HepG2 (cell line): ENCODE results near the gene SRRM2. TPM values are rescaled to one million over a fixed set of nuclear protein-coding genes. Genes with fewer than 3 reads are reported as not detected.
A peak's percentile ranks its signal among the peaks of the same experiment; 100 is the strongest.

Source experiments
- ATAC-seq: fragments of 200-7000 bp; cut with Tn5 transposase; 3 replicates; pipeline ENCODE4 v1.9.1; 2020; ENCODE audit warnings: mild to moderate bottlenecking, moderate library complexity
- BruUV-seq: library from RNA; stranded (reverse); fragments of 400-500 nt; replicated peaks from 2 replicates; lab custom pipeline; 2021; lab: Mats Ljungman, UMichigan
- CTCF ChIA-PET: fragments of 300-600 bp; formaldehyde crosslinking; extraction: SDS; loops from one replicate; lab custom pipeline; 2021; ENCODE audit warnings: low total read pairs, inconsistent platforms, low intra/inter-chr PET ratio; lab: Yijun Ruan, JAX
- POLR2A ChIA-PET: fragments of 350-600 bp; sonication (Branson Sonifier 250); formaldehyde crosslinking; loops from one replicate; lab custom pipeline; 2020; ENCODE audit warnings: antibody characterized with exemption, inconsistent platforms; lab: Yijun Ruan, JAX
- DNase-seq: peaks from one replicate; pipeline ENCODE4 v3.0.0-alpha.2; 2015; ENCODE audit warnings: low spot score
- FAIRE-seq: peaks from 3 replicates; lab custom pipeline; 2011; peaks lifted over from hg19 to GRCh38; lab: Jason Lieb, UNC
- H2AFZ ChIP-seq: one replicate; pipeline ENCODE4 v1.6.1; 2011; ENCODE audit warnings: low read length, inconsistent platforms
- H3K27ac ChIP-seq: fragments of 300-600 bp; 3 replicates; pipeline ENCODE4 v1.8.0; 2011; ENCODE audit warnings: mixed run types, mild to moderate bottlenecking, mixed read lengths, low read length, inconsistent platforms; ENCODE audit not compliant: insufficient read depth; ENCODE audit errors: extremely low read length
- H3K27me3 ChIP-seq, 2 experiments: fragments of 200-600 bp in 1 of 2; 2 replicates in 1 of 2; 3 replicates in 1 of 2; pipeline versions ENCODE4 v1.6.0 to v1.8.0; 2011; ENCODE audit warnings: low read length in 2 of 2, mild to moderate bottlenecking in 2 of 2, moderate library complexity in 2 of 2, inconsistent platforms in 1 of 2; ENCODE audit not compliant: insufficient read depth in 2 of 2, control insufficient read depth in 1 of 2
- H3K36me3 ChIP-seq, 2 experiments: fragments of 200-600 bp in 1 of 2; replicated peaks in 1 of 2; 2 replicates in 1 of 2; 3 replicates in 1 of 2; pipeline versions ENCODE4 v1.5.1 to v1.8.0; 2011; ENCODE audit warnings: low read length in 2 of 2, inconsistent platforms in 1 of 2; ENCODE audit not compliant: insufficient read depth in 2 of 2, control insufficient read depth in 1 of 2
- H3K4me1 ChIP-seq: 2 replicates; pipeline ENCODE4 v1.5.1; 2012; ENCODE audit warnings: low read length, inconsistent platforms; ENCODE audit not compliant: insufficient read depth
- H3K4me2 ChIP-seq: 2 replicates; pipeline ENCODE4 v1.6.0; 2011; ENCODE audit warnings: low read depth, low read length, inconsistent platforms
- H3K4me3 ChIP-seq, 3 experiments: fragments of 200-600 bp in 1 of 3; sonication (generic), shearing (Covaris generic) in 1 of 3; replicated peaks in 1 of 3; 2 replicates each; pipeline ENCODE4 v1.5.1; 2011 to 2016; ENCODE audit warnings: low read length in 3 of 3, inconsistent platforms in 2 of 3, low read depth in 2 of 3, mild to moderate bottlenecking in 2 of 3, control low read depth in 1 of 3, mixed read lengths in 1 of 3; ENCODE audit not compliant: insufficient read depth in 1 of 3
- H3K79me2 ChIP-seq: one replicate; pipeline ENCODE4 v1.6.1; 2011; ENCODE audit warnings: low read length, inconsistent platforms; ENCODE audit not compliant: insufficient read depth
- H3K9ac ChIP-seq: 2 replicates; pipeline ENCODE4 v1.6.0; 2011; ENCODE audit warnings: mild to moderate bottlenecking, low read depth, low read length, inconsistent platforms; ENCODE audit not compliant: insufficient read depth
- H3K9me3 ChIP-seq: 2 replicates; pipeline ENCODE4 v1.5.1; 2012; ENCODE audit warnings: mild to moderate bottlenecking, low read length
- H4K20me1 ChIP-seq: 2 replicates; pipeline ENCODE4 v1.6.0; 2011; ENCODE audit warnings: inconsistent platforms, mild to moderate bottlenecking, low read length, moderate library complexity; ENCODE audit not compliant: insufficient read depth
- AGO2 ChIP-seq: fragments of 200-400 bp; formaldehyde crosslinking; optimal IDR thresholded peaks from 2 replicates; pipeline ENCODE3; 2017; ENCODE audit warnings: mild to moderate bottlenecking, low read depth, low read length, moderate library complexity
- KIAA2018 ChIP-seq: sonication (generic); formaldehyde crosslinking; IDR thresholded peaks from 2 replicates; pipeline ENCODE4 v1.5.0; 2020; ENCODE audit warnings: mild to moderate bottlenecking, missing genetic modification reagents, borderline replicate concordance
- RBFOX2 ChIP-seq: fragments of 200-400 bp; formaldehyde crosslinking; IDR thresholded peaks from 2 replicates; pipeline ENCODE4 v1.6.1; 2017; ENCODE audit warnings: low read depth, mild to moderate bottlenecking, low read length
- RBM22 ChIP-seq: fragments of 200-400 bp; formaldehyde crosslinking; optimal IDR thresholded peaks from 2 replicates; pipeline ENCODE3; 2017; ENCODE audit warnings: mild to moderate bottlenecking, low read length, moderate library complexity
- ZNF256 ChIP-seq: sonication (generic); formaldehyde crosslinking; conservative IDR thresholded peaks from 2 replicates; pipeline ENCODE4 v1.4.0; 2020; ENCODE audit warnings: missing genetic modification reagents
- ZNF644 ChIP-seq: IDR thresholded peaks from 2 replicates; pipeline ENCODE4 v1.6.1; 2016; ENCODE audit warnings: low read depth
- WGBS: methylation state at CpG from one replicate; pipeline ENCODE4 v1.1.6; 2017; ENCODE audit warnings: low lambda C conversion rate; 5-methylcytosine and 5-hydroxymethylcytosine counted together
- in situ Hi-C: cut with HindIII; loops from 2 replicates; pipeline ENCODE4 v1.10.0; 2017; ENCODE audit warnings: low pct_unique_long_range_greater_than_20kb; ENCODE audit not compliant: extremely low pct_ligation_motif_present
- intact Hi-C: fragments of 100-400 bp; cut with micrococcal nuclease; formaldehyde crosslinking; loops from one replicate; pipeline ENCODE4 v1.10.0; 2022; ENCODE audit not compliant: unreplicated experiment
- polyA plus RNA-seq, 8 experiments: library from polyadenylated mRNA; depleted of rRNA in 3 of 8; stranded (reverse) in 7 of 8; unstranded in 1 of 8; fragments of >200 nt; fragmentation: Illumina TruSeq in 4 of 8; extraction: Trizol in 4 of 8; gene quantifications; 2 replicates each; pipeline versions ENCODE4 v1.2.1 to v1.2.3, GENCODE V29; 2011 to 2016; ENCODE audit warnings: low read depth in 4 of 8, missing spikeins in 1 of 8, mixed read lengths in 1 of 8; ENCODE audit not compliant: insufficient read depth in 1 of 8
- total RNA-seq, 5 experiments: library from RNA; depleted of rRNA; stranded (reverse); fragments of >200 nt; fragmentation: Illumina TruSeq; extraction: Trizol; gene quantifications; 2 replicates each; pipeline ENCODE4 v1.2.3, GENCODE V29; 2016; ENCODE audit warnings: low read depth in 1 of 5

Gene SRRM2
- total and polyA plus RNA-seq, 2 of the 13 experiments (the other 11 are each of a cell fraction or from before 2014, with no cell fraction given), result 50.4 to 112 TPM

GRCh38 chr16:2769100-2769529 is 16.7 kb downstream of the SRRM2 start:
- Histone ChIP-seq H3K4me2 (no peak overlapping the region), H2AFZ (no peak overlapping the region), H3K9me3 (no peaks in the 10 kb centered on the region), H3K79me2 (peaks cover 18% of the 10 kb centered on the region), H3K36me3 (peaks cover 48 to 93% of the 10 kb centered on the region in 2 experiments), H3K4me1 (no peaks in the 10 kb centered on the region), H4K20me1 (peaks cover 7% of the 10 kb centered on the region; the same call in 1 of the 2 replicates), H3K4me3 (no peak overlapping the region), H3K9ac (no peak overlapping the region), H3K27me3 (no peaks in the 10 kb centered on the region), H3K27ac (no peak overlapping the region)
- in situ Hi-C loops (no loop called here), intact Hi-C loops (no loop called here)
- TF ChIP-seq ZNF256 (CRISPR knock-in tag) (no peak), AGO2 (peak; percentile 61), KIAA2018 (CRISPR knock-in tag) (no peak), RBM22 (peak; percentile 83), RBFOX2 (peak; percentile 11; the same call in 1 of the 2 replicates), ZNF644 (CRISPR knock-in tag) (no peak)
- DNase-seq, result no peak
- FAIRE-seq, result no peak
- ChIA-PET CTCF (no interaction called here), POLR2A (interaction anchor here (1.5 kb wide), 1 partner anchor 8 kb away, joined by 3 read pairs; the partner anchor contains the start of gene ELOB)
- 95% methylated on average over 11 of the region's 11 CpGs for WGBS
- ATAC-seq, result no peak
- BruUV-seq, result no TSS peak
